ENCODE data around the gene GIN1.
"Not testable (repeated sequence)": the region's sequence is repeated elsewhere in the genome, so short reads cannot be mapped to it uniquely, and the experiment has no call there.

Gene GIN1

GRCh38 chr5:103119765-103120606 is at the start of gene GIN1, which contains the start of gene PPIP5K2:
Gene GIN1 (minus strand): TSS chr5:103120138. CDS start chr5:103108707, 11,431 bp downstream.
Gene PPIP5K2 (plus strand): TSS chr5:103120301. CDS start chr5:103129590, 9,289 bp downstream.
- peak; percentile 97 for DNase-seq

- DNase-seq, result no peak
These were observed 46.8 kb upstream of the GIN1 start for GRCh38 chr5:103166706-103167105.

GRCh38 chr5:103151156-103151555 is 31.2 kb upstream of the GIN1 start:
- no peak for DNase-seq

GRCh38 chr5:103148213-103148612 is 28.3 kb upstream of the GIN1 start:
- no peak for DNase-seq

- DNase-seq, result no peak
These were observed 25.3 kb upstream of the GIN1 start for GRCh38 chr5:103145196-103145595.

- DNase-seq, result not testable (repeated sequence)
These were observed 22.2 kb upstream of the GIN1 start for GRCh38 chr5:103142132-103142531.

GRCh38 chr5:103139264-103139865 is 19.4 kb upstream of the GIN1 start:
- DNase-seq, result peak; percentile 51

- DNase-seq, result no peak
These were observed 18.3 kb upstream of the GIN1 start for GRCh38 chr5:103138202-103138690.

- DNase-seq, result no peak
These were observed 15.5 kb upstream of the GIN1 start for GRCh38 chr5:103135461-103135860.

- DNase-seq, result no peak
These were observed 13.3 kb upstream of the GIN1 start for GRCh38 chr5:103133231-103133630.

- no peak for DNase-seq
These were observed 12.7 kb upstream of the GIN1 start for GRCh38 chr5:103132684-103133083.

GRCh38 chr5:103128202-103128601 is 8.3 kb upstream of the GIN1 start:
- no peak for DNase-seq

GRCh38 chr5:103127292-103127817 is 7.4 kb upstream of the GIN1 start:
- DNase-seq, result no peak

- no peak for DNase-seq
These were observed 6.6 kb upstream of the GIN1 start for GRCh38 chr5:103126557-103126956.

- no peak for DNase-seq
These were observed 2.3 kb upstream of the GIN1 start for GRCh38 chr5:103122242-103122641.

- no peak for DNase-seq
These were observed 766 bp upstream of the GIN1 start for GRCh38 chr5:103120607-103121200.

- DNase-seq, result peak; percentile 56
These were observed 721 bp downstream of the GIN1 start for GRCh38 chr5:103119070-103119764.

- no peak for DNase-seq
These were observed 2.4 kb downstream of the GIN1 start for GRCh38 chr5:103117471-103117991.

- no peak for DNase-seq
These were observed 5.5 kb downstream of the GIN1 start for GRCh38 chr5:103114440-103114839.

- no peak for DNase-seq
These were observed 7.0 kb downstream of the GIN1 start for GRCh38 chr5:103112910-103113309.

- no peak for DNase-seq
These were observed 8.5 kb downstream of the GIN1 start for GRCh38 chr5:103111468-103111867.

- DNase-seq, result no peak
These were observed 9.5 kb downstream of the GIN1 start for GRCh38 chr5:103110403-103110802.

GRCh38 chr5:103109277-103109676 is 10.7 kb downstream of the GIN1 start:
- no peak for DNase-seq

Measured in NCI-H2227 treated with DMSO at 0.1 percent for 48 hours (cell line).